HG03558 (cell line): ENCODE measurements around the gene ZSCAN5A.
"Not testable (repeated sequence)": the region's sequence is repeated elsewhere in the genome, so short reads cannot be mapped to it uniquely, and the experiment has no call there.

Experiments used
- ATAC-seq: cut with Tn5 transposase; IDR thresholded peaks from one replicate; pipeline ENCODE4 v1.9.1; 2021; ENCODE audit warnings: moderate number of reproducible peaks; ENCODE audit not compliant: unreplicated experiment; ENCODE audit errors: extremely low read depth

Gene ZSCAN5A, protein sequence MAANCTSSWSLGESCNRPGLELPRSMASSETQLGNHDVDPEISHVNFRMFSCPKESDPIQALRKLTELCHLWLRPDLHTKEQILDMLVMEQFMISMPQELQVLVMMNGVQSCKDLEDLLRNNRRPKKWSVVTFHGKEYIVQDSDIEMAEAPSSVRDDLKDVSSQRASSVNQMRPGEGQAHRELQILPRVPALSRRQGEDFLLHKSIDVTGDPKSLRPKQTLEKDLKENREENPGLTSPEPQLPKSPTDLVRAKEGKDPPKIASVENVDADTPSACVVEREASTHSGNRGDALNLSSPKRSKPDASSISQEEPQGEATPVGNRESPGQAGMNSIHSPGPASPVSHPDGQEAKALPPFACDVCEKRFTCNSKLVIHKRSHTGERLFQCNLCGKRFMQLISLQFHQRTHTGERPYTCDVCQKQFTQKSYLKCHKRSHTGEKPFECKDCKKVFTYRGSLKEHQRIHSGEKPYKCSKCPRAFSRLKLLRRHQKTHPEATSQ

DNA sequence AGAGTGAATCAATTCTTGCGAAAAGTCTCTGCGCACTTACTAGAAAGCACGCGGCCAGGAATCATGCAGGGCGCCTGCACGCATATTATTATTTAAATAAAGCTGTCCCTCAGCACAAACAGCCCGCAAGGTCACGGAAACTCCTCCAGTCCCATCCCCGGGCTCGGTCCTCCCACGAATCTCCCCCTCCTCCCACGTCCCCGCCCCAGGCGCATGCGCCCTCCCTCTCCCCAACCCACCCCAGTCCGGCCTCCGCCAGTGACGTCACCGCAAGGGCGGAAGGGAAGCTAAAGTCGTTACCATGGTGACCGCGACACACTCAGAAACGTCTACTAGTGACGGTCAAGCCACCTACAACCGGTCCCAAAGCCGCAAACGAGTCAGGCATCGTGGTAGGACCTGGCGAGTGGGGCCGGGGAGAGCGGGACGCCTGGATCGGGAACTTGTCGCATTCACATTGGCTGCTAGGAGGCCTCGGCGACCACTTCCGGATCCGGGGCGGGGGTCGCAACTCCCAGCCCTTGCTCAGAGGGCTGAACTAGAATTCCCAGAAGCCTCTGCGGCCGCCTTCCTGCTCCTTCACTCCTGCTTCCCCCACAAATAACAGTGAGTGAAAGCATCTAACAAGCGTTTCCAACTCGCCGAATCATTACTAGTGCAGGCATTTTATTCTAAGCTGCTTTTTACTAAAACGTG lies at the start of gene ZSCAN5A:
ZSCAN5A (minus strand) TSS at position 459 of the 696 bp plus-strand sequence. CDS start 89,793 bp downstream, outside the sequence.
- peak; percentile 39 for ATAC-seq

DNA sequence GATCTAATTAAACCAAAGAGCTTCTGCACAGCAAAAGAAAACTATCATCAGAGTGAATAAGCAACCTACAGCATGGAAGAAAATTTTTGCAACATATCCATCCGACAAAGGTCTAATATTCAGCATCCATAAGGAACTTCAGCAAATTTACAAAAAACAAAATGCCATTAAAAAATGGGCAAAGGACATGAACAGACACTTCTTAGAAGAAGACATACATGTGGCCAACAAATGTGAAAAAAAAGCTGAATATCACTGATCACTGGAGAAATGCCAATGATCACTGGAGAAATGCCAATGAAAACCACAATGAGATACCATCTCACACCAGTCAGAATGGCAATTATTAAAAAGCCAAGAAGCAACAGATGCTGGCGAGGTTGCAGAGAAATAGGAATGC lies 46.2 kb upstream of the ZSCAN5A start:
- ATAC-seq: no peak

DNA sequence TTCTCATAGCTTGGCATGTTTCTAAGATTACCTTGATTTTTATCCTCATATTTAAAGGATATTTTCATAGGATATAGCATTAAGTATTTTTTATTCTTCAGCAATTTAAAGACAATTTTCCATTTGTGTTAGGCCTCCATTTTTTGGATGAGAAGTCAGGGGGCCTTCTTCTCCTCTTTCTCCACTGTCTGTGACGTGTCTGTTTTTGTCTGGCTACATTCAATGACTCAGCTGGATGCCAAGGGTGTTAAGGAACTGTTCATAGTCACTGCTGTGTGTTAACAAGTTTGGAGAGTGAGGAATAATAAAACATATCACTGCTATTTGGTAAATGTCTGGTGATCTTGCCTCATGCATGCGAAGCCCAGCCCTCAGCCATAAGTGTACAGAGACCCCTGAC lies 42.3 kb upstream of the ZSCAN5A start:
- ATAC-seq: no peak

DNA sequence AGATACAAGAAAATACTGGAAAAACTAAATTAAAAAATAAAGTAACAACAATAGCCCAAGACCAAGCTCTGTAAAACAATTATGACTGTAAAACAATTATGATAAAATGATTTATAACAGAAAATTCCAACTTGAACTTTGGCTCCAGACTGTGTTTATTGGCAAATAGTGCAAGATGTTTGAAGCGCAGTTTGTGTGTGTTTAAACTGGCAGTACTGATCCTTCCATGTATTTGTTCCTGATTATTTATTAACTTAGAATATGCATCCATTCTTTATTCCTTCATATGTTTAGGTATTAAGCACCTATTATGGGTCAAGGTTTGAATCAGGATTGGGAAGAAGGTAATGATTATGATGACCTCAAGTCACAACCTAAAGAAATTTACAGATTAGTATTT lies 40.9 kb upstream of the ZSCAN5A start:
- no peak for ATAC-seq

DNA sequence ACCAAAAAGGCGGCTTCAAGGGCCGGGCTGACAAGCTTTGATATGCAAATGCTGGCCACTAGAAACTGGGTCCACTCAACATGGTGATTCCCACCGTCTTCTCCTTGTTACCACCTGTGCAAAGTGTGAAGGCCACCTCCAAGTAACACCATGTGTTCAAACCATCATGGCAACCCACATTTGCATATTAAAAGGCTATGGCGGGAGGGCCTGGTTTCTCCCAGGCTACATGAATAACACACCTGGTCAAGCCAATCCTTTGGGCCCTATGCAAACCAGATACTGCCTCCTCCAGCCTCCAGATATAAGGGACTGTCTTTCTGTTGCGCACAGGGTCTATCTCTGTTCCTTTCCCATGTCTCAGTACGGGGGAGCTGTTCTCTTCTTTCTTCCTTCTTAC lies 36.6 kb upstream of the ZSCAN5A start:
- no peak for ATAC-seq

DNA sequence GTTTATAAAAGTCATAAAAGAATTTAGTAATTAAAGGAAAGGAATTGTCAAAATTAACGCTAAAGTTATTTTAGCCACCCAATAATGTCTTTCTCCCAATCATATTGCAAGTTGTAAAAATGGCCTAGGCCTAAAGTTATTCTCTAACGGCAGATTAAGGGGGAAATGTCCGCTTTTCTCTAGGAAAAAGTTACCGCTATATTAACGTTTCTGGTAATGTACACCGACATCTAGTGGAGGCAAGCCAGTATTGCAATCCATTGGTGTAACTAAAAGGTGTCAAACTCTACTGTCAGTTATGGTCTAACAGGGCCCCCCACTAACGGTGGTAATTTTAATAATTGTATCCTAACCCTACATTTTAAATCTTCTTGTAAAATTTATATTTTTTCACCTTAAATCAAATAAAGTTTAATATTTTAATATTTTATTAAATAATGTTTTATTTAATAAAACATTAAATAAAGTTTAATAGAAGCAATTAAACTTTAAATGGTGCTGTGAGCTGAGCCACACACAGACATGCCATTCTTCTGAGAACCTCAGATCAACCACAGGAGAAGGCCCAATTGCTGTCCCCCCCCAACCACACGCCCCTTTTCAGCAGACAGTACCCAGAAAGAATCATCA lies 35.9 kb upstream of the ZSCAN5A start:
- ATAC-seq: no peak

DNA sequence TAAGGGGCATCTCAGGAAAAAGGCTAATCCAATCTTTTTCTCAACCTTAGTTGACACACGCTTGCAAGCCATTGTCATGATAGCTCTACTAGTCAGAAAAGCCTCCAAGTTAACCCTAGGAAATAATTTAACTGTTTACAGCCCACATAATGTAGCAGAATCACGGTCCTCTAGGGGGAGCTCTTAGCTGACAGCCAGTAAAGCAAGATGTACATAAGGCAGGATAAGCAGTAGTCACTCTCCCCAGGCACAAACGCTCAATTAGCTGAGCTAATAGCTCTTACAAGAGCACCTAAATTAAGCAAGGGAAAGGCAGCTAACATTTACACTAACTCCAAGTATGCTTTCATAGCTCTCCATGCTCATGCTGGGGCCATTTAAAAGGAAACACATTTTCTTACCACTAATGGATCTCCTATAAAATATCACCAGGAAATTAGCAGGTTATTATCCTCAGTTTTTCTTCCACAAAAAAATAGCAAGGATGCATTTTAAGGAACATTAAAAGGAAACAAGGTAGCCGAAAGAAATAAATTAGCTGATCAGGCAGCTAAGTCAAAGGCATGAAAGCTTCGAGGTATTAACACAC lies 33.7 kb upstream of the ZSCAN5A start:
- ATAC-seq: no peak

DNA sequence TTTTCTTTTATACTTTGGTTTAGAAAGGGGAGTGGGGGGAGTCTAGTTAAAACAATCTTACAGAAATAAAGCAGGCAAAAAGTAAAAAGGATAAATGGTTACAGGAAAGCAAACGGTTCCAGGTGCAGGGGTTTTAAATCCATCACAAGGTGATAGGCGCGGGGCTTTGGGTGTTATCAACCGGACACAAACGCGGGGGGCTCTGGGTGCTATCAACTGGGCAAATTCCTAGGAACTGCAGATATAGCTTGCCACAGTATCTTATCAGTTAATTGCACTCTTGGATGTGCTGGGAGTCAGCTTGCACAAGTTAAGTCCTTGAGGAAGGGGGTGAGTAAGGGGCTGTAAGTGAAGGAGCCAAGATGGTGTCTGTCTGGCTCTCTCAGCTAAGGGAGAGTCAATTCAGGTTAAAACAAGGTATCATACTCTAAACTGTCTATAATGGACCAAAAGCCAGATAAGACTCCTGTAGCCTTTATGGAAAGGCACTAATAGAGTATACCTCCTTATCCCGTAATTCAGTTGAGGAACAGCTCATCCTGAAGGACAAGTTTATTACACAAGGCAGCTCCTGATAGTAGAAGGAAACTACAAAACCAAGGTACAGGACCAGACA lies 32.6 kb upstream of the ZSCAN5A start:
- ATAC-seq: no peak

DNA sequence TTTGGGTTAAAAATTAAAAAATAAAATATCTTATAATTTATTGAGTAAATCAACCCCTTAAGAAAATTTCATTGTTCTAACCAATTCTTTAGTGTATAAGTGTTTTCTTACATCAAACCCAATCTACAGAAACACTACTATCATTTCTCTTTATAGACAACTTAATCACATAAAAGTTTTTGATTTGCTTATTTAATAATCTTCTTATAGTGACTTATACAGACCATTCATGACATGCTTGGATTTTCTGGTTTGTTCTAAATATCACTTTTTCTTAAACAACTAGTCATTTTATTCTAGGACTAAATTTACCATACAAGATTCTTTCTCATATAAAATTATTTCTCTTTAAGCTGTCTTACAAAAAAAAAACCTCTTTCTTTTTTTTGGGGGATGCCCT lies 27.3 kb upstream of the ZSCAN5A start:
- ATAC-seq: no peak

DNA sequence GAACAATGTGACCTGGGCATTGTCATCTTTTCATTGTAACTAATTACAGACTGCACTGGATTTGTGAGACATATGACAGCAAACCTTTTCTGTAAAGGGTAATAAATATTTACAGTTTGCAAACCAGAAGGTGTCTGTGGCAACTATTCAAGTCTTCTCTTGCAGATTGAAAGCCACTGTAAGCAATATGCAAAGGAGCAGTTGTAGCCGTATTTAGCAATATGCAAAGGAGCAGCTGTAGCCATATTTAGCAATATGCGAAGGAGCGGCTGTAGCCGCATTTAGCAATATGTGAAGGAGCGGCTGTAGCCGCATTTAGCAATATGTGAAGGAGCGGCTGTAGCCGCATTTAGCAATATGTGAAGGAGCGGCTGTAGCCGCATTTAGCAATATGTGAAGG lies 24.4 kb upstream of the ZSCAN5A start:
- ATAC-seq: not testable (repeated sequence)

DNA sequence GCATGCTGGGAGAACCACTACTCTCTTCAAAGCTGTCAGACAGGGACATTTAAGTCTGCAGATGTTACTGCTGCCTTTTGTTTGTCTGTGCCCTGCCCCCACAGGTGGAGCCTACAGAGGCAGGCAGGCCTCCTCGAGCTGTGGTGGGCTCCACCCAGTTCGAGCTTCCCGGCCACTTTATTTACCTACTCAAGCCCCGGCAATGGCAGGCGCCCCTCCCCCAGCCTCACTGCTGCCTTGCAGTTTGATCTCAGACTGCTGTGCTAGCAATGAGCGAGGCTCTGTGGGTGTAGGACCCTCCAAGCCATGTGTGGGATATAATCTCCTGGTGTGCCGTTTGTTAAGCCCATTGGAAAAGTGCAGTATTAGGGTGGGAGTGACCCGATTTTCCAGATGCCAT lies 22.4 kb upstream of the ZSCAN5A start:
- ATAC-seq: not testable (repeated sequence)

DNA sequence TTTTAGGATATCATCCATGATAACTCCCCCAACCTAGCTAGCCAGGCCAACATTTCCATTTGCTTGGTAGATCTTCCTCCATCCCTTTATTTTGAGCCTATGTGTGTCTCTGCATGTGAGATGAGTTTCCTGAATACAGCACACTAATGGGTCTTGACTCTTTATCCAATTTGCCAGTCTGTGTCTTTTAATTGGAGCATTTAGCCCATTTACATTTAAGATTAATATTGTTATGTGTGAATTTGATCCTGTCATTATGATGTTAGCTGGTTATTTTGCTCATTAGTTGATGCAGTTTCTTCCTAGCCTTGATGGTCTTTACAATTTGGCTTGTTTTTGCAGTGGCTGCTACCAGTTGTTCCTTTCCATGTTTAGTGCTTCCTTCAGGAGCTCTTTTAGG lies 20.7 kb upstream of the ZSCAN5A start:
- not testable (repeated sequence) for ATAC-seq

DNA sequence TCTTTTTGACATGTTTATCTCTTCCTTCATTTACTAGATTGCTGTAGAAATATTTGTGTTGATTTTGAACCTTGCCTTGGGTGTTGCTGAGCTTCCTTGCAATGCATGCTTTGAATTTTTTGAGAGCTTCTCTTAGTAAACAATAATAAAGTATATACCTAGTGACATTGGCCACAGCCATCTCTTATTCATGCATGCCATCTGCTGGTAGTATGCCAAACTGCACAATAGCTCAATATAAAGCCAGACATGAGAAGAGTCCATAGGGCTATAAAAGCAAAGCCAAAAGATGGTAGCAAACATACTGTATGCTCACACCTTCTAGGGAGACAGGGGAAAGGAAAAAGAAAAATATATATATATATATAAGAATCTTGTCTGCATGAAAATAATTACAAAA lies 18.9 kb upstream of the ZSCAN5A start:
- no peak for ATAC-seq

DNA sequence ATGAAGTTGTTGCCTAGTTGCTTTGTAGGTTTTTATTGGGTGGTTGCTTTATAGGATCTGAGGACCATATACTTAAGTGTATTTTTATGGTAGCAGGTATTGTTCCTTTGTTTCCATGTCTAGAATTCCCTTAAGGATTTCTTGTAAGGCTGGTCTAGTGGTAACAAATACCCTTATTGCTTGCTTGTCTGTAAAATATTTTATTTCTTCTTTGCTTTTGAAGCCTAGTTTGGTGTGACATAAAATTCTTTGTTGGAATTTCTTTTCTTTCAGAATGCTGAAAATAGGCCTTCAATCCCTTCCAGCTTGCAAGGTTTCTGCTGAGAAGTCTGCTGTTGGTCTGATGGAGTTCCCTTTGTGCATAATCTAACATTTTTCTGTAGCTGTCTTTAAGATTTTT lies 18.1 kb upstream of the ZSCAN5A start:
- no peak for ATAC-seq

DNA sequence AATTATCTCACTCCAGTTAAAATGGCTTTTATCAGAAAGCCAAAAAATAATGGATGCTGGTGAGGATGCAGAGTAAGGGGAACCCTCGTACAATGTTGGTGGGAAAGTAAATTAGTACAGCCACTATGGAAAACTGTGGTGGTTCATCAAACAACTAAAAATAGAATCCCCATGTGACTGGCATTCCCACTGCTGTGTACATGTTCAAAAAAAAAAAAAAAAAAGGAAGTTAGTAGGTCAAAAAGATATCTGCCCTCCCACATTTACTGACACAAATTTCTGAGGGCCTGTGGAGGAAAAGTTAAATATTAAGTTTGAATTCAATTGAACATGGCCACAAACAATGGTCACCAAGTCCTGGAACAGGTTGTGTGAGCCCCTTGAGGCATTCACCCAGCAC lies 9.8 kb upstream of the ZSCAN5A start:
- ATAC-seq: no peak

DNA sequence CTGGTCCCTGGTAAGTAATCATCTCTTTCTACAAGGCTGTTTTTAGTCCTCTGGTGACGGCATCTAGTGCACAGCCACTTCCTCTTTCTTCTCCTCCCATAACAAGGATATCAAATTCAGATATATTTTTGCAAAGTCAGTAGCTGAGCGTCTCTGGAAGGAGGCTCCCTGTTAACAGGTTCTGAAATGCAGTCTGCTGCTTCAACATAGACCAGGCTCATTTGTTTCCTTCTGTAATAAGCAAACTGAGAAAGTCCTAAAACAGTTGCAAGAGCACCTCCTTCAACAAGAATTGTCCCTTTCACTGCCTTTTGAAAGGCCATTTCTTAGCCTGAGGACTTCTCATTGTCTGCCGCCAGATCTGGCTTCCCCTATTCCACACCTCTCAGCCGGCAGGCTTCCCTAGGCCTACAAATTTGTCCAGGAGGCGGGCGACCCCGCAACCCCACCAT lies 7.4 kb upstream of the ZSCAN5A start:
- no peak for ATAC-seq

DNA sequence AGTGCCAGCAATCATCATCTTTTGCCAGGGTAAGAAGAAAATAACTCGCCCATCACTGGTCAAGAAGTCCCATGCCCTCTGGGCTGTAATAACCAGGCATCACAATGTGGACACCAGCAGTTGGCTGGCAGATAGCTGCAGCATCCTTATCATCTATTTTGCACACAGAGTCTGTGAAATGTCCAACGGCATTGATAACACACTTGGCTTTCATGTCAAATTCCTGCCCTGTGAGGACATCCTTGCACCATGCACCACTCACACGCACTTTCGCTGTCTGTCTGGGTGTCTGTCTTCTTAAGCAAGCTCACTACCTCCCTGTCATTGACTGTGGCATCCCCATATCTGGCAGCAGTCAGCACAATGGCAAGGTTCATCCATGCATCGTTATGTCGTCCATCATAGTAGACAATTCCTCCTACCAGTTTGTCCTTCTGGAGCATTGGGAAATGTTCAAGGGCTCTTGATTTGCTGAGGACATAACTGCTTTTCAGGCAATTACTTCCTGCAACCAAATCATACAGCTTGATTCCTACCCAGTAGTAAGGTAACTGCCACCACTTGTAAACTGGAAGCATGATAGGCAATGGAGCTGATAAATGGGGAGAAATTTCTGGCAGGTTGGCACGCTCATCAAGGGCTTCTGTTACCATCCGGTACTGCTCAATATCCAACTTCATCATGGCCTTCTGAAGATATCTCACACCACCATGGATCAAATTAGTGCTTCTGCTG lies 6.8 kb upstream of the ZSCAN5A start:
- no peak for ATAC-seq

DNA sequence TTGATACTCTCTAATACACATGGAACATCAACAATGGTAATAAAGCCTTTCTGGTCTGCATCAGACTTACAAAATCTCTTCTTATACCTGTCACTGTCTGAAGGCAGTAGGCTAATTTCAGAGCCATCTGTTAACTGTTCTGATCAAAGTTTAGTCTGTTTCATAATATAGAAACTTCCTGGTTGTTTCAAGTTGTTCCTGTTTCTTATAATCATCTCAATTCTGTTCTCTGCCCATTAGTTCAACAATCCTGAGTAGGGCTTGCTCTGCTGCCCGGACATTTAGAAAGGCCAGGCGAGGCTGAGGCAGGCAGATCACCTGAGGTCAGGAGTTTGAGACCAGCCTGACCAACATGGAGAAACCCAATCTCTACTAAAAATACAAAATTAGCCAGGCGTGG lies 5.4 kb upstream of the ZSCAN5A start:
- no peak for ATAC-seq

DNA sequence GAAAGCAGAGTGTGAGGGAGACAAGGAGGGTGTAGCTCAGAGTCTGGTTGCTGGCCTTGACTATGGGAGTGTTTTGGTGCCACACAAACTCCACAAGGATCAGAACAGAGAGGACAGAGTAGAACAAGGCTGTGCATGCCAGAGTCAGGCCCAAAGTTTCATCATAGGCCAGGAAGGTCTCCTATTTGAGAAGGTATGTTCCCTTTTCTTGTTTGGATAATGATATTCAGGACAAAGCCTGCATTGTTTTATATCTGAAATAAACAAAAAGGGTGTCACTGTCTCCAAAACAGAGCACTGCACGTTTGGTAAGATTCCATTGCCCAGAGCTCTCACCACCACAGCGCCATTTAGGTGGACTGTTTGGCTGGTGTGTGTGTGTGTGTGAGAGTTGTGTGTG lies 3.1 kb upstream of the ZSCAN5A start:
- ATAC-seq: no peak

DNA sequence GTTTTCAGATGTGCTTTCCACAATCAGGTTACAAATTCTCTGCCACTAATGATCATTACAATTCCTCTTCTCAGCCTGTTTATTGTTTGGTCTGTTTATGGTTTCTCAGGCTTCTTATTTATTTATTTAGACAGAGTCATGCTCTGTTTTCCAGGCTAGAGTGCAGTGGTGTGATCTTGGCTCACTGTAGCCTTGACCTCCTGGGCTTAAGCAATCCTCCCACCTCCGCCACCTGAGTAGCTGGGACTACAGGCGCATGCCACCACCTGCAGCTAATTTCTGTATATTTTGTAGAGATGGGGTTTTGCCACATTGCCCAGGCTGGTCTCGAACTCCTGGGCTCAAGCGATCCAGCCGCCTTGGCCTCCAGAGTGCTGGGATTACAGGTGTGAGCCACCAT lies 2.1 kb upstream of the ZSCAN5A start:
- no peak for ATAC-seq
